HepG2 (cell line): ENCODE measurements around the gene ABCF1. TPM values are rescaled to one million over a fixed set of nuclear protein-coding genes. Genes with fewer than 3 reads are reported as not detected.
A peak's percentile ranks its signal among the peaks of the same experiment; 100 is the strongest.

Source experiments
- CHCHD3 ChIP-seq: sonication (generic); formaldehyde crosslinking; IDR thresholded peaks from 2 replicates; pipeline ENCODE4 v1.8.0; 2022; ENCODE audit warnings: mild to moderate bottlenecking, missing genetic modification reagents, moderate library complexity
- HNF4G ChIP-seq, 2 experiments: sonication (generic) in 1 of 2; formaldehyde crosslinking in 1 of 2; IDR thresholded peaks; 2 replicates each; pipeline versions ENCODE4 v1.4.0 to v1.6.1; 2011 to 2020; ENCODE audit warnings: borderline replicate concordance in 2 of 2, low read depth in 2 of 2, mild to moderate bottlenecking in 2 of 2, low read length in 1 of 2, missing genetic modification reagents in 1 of 2, moderate library complexity in 1 of 2
- MEIS1 ChIP-seq: sonication (generic); formaldehyde crosslinking; IDR thresholded peaks from 2 replicates; pipeline ENCODE4 v1.9.0; 2021; ENCODE audit warnings: mild to moderate bottlenecking, missing genetic modification reagents, moderate library complexity, borderline replicate concordance
- NFE2L1 ChIP-seq: sonication (generic); formaldehyde crosslinking; IDR thresholded peaks from 2 replicates; pipeline ENCODE4 v1.4.0; 2020; ENCODE audit warnings: missing genetic modification reagents, mild to moderate bottlenecking, borderline replicate concordance
- TOPORS ChIP-seq: sonication (generic); formaldehyde crosslinking; IDR thresholded peaks from 2 replicates; pipeline ENCODE4 v1.8.0; 2023; ENCODE audit warnings: mild to moderate bottlenecking, missing genetic modification reagents
- ZFP36L1 ChIP-seq: sonication (generic); formaldehyde crosslinking; IDR thresholded peaks from 2 replicates; pipeline ENCODE4 v1.8.0; 2022; ENCODE audit warnings: mild to moderate bottlenecking, missing genetic modification reagents, moderate library complexity
- polyA plus RNA-seq, 8 experiments: library from polyadenylated mRNA; depleted of rRNA in 3 of 8; stranded (reverse) in 7 of 8; unstranded in 1 of 8; fragments of >200 nt; fragmentation: Illumina TruSeq in 4 of 8; extraction: Trizol in 4 of 8; gene quantifications; 2 replicates each; pipeline versions ENCODE4 v1.2.1 to v1.2.3, GENCODE V29; 2011 to 2016; ENCODE audit warnings: low read depth in 4 of 8, missing spikeins in 1 of 8, mixed read lengths in 1 of 8; ENCODE audit not compliant: insufficient read depth in 1 of 8
- total RNA-seq, 5 experiments: library from RNA; depleted of rRNA; stranded (reverse); fragments of >200 nt; fragmentation: Illumina TruSeq; extraction: Trizol; gene quantifications; 2 replicates each; pipeline ENCODE4 v1.2.3, GENCODE V29; 2016; ENCODE audit warnings: low read depth in 1 of 5
- TF ChIP-seq, protein P1 (sequence below): sonication (generic); formaldehyde crosslinking; IDR thresholded peaks from one replicate; pipeline ENCODE4 v1.5.1; 2020; ENCODE audit warnings: mild to moderate bottlenecking, missing genetic modification reagents; ENCODE audit errors: not compliant biosample characterization
- TF ChIP-seq, protein P2 (sequence below), 2 experiments: sonication (generic) in 1 of 2; formaldehyde crosslinking in 1 of 2; IDR thresholded peaks; 2 replicates each; pipeline versions ENCODE4 v1.6.1 to v1.9.0; 2014 to 2022; ENCODE audit warnings: antibody characterized with exemption in 1 of 2, borderline replicate concordance in 1 of 2, inconsistent platforms in 1 of 2, low read depth in 1 of 2, missing genetic modification reagents in 1 of 2
- TF ChIP-seq, protein P3 (sequence below): sonication (generic); formaldehyde crosslinking; conservative IDR thresholded peaks from 2 replicates; pipeline ENCODE4 v1.4.0; 2020; ENCODE audit warnings: missing genetic modification reagents

Gene ABCF1
- total and polyA plus RNA-seq, 2 of the 13 experiments (the other 11 are each of a cell fraction or from before 2014, with no cell fraction given), result 25.4 to 98.9 TPM

DNA sequence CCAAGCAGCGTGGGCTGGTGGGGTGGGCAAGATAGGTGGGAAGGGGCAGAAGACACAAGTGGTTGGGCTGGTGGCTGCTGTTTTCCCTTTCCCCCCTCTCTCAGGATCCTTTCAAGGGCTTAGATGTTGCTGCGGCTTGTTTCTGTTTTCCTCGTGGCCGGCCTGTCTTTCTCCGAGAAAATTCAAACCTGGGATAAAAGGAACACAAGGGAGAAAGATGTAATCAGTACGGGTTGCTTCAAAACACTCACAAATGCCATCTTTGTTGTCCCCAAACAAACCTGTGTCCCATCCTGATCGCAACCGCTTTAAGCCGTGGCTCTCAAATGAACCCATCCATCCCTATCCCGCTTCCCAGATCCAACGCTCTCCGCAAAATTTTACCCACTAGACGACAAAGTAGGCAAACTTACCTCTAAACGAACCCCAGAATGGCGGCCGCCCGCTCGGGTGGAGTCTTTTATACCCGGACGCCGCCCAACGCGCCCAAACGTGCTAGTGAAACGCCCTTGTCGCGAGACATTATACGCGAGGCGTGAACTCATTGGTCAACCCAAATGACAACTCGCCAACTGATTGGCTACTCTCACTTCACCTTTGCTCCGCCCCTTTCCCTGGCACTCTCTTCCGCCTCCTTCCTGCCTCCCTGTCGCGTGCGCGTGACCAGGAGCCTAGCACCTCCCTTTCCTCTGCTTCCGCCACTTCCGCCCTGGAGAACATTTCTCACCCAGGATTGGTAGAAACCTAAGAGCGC lies 45.7 kb downstream of the ABCF1 start, which contains the start of gene PPP1R10 (continued):
- TF ChIP-seq, protein P1, sequence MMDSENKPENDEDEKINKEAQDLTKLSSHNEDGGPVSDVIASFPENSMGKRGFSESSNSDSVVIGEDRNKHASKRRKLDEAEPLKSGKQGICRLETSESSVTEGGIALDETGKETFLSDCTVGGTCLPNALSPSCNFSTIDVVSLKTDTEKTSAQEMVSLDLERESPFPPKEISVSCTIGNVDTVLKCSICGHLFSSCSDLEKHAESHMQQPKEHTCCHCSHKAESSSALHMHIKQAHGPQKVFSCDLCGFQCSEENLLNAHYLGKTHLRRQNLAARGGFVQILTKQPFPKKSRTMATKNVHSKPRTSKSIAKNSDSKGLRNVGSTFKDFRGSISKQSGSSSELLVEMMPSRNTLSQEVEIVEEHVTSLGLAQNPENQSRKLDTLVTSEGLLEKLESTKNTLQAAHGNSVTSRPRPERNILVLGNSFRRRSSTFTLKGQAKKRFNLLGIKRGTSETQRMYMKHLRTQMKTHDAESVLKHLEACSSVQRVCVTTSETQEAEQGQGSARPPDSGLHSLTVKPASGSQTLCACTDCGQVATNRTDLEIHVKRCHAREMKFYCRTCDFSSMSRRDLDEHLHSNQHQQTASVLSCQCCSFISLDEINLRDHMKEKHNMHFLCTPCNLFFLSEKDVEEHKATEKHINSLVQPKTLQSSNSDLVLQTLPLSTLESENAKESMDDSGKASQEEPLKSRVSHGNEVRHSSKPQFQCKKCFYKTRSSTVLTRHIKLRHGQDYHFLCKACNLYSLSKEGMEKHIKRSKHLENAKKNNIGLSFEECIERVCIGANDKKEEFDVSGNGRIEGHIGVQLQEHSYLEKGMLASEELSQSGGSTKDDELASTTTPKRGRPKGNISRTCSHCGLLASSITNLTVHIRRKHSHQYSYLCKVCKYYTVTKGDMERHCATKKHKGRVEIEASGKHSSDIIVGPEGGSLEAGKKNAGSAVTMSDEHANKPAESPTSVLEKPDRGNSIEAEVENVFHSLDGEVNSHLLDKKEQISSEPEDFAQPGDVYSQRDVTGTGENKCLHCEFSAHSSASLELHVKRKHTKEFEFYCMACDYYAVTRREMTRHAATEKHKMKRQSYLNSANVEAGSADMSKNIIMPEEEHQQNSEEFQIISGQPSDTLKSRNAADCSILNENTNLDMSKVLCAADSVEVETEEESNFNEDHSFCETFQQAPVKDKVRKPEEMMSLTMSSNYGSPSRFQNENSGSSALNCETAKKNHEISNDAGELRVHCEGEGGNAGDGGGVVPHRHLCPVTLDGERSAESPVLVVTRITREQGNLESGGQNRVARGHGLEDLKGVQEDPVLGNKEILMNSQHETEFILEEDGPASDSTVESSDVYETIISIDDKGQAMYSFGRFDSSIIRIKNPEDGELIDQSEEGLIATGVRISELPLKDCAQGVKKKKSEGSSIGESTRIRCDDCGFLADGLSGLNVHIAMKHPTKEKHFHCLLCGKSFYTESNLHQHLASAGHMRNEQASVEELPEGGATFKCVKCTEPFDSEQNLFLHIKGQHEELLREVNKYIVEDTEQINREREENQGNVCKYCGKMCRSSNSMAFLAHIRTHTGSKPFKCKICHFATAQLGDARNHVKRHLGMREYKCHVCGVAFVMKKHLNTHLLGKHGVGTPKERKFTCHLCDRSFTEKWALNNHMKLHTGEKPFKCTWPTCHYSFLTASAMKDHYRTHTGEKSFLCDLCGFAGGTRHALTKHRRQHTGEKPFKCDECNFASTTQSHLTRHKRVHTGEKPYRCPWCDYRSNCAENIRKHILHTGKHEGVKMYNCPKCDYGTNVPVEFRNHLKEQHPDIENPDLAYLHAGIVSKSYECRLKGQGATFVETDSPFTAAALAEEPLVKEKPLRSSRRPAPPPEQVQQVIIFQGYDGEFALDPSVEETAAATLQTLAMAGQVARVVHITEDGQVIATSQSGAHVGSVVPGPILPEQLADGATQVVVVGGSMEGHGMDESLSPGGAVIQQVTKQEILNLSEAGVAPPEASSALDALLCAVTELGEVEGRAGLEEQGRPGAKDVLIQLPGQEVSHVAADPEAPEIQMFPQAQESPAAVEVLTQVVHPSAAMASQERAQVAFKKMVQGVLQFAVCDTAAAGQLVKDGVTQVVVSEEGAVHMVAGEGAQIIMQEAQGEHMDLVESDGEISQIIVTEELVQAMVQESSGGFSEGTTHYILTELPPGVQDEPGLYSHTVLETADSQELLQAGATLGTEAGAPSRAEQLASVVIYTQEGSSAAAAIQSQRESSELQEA, result no peak
- peak; percentile 81; the same call in 1 of the 2 replicates for TF ChIP-seq TOPORS (CRISPR knock-in tag)
- TF ChIP-seq NFE2L1 (CRISPR knock-in tag), result no peak
- TF ChIP-seq MEIS1, result peak; percentile 64
- no peak; the same call in 1 of the 2 replicates for TF ChIP-seq HNF4G (IDR thresholded peaks at IDR 0.05; ENCODE audit: borderline replicate concordance, low read depth, low read length)
- no peak for TF ChIP-seq HNF4G (CRISPR knock-in tag; IDR thresholded peaks at IDR 0.05; ENCODE audit: borderline replicate concordance, low read depth)
- TF ChIP-seq, protein P2, sequence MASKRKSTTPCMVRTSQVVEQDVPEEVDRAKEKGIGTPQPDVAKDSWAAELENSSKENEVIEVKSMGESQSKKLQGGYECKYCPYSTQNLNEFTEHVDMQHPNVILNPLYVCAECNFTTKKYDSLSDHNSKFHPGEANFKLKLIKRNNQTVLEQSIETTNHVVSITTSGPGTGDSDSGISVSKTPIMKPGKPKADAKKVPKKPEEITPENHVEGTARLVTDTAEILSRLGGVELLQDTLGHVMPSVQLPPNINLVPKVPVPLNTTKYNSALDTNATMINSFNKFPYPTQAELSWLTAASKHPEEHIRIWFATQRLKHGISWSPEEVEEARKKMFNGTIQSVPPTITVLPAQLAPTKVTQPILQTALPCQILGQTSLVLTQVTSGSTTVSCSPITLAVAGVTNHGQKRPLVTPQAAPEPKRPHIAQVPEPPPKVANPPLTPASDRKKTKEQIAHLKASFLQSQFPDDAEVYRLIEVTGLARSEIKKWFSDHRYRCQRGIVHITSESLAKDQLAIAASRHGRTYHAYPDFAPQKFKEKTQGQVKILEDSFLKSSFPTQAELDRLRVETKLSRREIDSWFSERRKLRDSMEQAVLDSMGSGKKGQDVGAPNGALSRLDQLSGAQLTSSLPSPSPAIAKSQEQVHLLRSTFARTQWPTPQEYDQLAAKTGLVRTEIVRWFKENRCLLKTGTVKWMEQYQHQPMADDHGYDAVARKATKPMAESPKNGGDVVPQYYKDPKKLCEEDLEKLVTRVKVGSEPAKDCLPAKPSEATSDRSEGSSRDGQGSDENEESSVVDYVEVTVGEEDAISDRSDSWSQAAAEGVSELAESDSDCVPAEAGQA (IDR thresholded peaks at IDR 0.05; ENCODE audit: low read depth), result no peak; the same call in 1 of the 2 replicates
- TF ChIP-seq, protein P2 (CRISPR knock-in tag; IDR thresholded peaks at IDR 0.05; ENCODE audit: borderline replicate concordance), result no peak; the same call in 1 of the 2 replicates
- TF ChIP-seq ZFP36L1 (CRISPR knock-in tag), result no peak
- TF ChIP-seq, protein P3, sequence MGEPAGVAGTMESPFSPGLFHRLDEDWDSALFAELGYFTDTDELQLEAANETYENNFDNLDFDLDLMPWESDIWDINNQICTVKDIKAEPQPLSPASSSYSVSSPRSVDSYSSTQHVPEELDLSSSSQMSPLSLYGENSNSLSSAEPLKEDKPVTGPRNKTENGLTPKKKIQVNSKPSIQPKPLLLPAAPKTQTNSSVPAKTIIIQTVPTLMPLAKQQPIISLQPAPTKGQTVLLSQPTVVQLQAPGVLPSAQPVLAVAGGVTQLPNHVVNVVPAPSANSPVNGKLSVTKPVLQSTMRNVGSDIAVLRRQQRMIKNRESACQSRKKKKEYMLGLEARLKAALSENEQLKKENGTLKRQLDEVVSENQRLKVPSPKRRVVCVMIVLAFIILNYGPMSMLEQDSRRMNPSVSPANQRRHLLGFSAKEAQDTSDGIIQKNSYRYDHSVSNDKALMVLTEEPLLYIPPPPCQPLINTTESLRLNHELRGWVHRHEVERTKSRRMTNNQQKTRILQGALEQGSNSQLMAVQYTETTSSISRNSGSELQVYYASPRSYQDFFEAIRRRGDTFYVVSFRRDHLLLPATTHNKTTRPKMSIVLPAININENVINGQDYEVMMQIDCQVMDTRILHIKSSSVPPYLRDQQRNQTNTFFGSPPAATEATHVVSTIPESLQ, result no peak; the same call in 1 of the 2 replicates
- no peak for TF ChIP-seq CHCHD3
